ENCODE measurements around the gene MAML3. TPM values are rescaled to one million over a fixed set of nuclear protein-coding genes. Genes with fewer than 3 reads are reported as not detected.

MAML3 gene
- total RNA-seq, 5 donors from 2014 or later (not counting 1 experiment from before 2014, with no cell fraction given), result 2.0 to 3.4 (median 2.7) TPM

DNA sequence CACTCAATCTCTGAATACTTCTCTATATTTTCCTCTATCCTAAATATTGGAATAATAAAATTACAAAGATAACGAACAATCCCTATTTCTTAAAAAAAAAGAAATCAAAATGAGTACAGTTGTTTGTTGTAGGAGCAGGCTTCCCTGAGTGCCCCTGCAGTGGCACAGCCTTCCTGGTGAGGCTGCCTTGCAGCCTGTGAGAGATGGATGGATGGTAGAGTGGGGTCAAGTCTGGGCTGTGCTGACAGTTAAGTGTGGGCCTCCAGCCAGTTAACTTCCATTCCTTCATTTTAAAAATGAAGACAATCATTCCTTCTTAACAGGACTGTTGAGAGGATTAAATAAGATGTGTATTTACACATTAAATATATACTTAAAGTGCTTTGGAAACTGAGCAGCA lies 351.5 kb downstream of the MAML3 start:
- H3K27ac Mint-ChIP-seq, result no peak overlapping the region
- ChIA-PET POLR2A (no interaction called here), CTCF (no interaction called here)
- Histone ChIP-seq H3K4me1 (ENCODE audit: control insufficient read depth in 1 of 2, extremely low read depth in 1 of 2, insufficient read depth in 2 of 2, low read length in 2 of 2) (peaks cover 0 to 6% of the 10 kb centered on the region in 2 experiments), H3K9me3 (no peaks in the 10 kb centered on the region), H3K36me3 (ENCODE audit: control insufficient read depth in 2 of 2, extremely low read depth in 1 of 2, insufficient read depth in 1 of 2, low read length in 1 of 2) (no peaks in the 10 kb centered on the region), H3K27me3 (replicated peaks in 1 of 2; ENCODE audit: control insufficient read depth in 2 of 2, extremely low read depth in 1 of 2, insufficient read depth in 2 of 2, low read length in 1 of 2) (peaks cover 0 to 5% of the 10 kb centered on the region in 2 experiments), H3K27ac (ENCODE audit: low read length) (no peak overlapping the region), H3K4me3 (ENCODE audit: control insufficient read depth in 1 of 2, extremely low read depth in 1 of 2, low read length in 1 of 2) (no peak overlapping the region)
- ATAC-seq (replicated peaks in 1 of 4), result no peak
- H3K4me1 Mint-ChIP-seq, result peaks cover 0 to 4% (median 0%) of the 10 kb centered on the region in 3 donors
- no peaks in the 10 kb centered on the region for H3K9me3 Mint-ChIP-seq
- no CpG with 5 or more reads among the region's 1 CpG for WGBS (ENCODE audit: insufficient coverage)
- no peak overlapping the region for H3K4me3 Mint-ChIP-seq
- no peak for DNase-seq
- peaks cover 0 to 4% of the 10 kb centered on the region in 2 donors for H3K27me3 Mint-ChIP-seq
- no peaks in the 10 kb centered on the region for H3K36me3 Mint-ChIP-seq

DNA sequence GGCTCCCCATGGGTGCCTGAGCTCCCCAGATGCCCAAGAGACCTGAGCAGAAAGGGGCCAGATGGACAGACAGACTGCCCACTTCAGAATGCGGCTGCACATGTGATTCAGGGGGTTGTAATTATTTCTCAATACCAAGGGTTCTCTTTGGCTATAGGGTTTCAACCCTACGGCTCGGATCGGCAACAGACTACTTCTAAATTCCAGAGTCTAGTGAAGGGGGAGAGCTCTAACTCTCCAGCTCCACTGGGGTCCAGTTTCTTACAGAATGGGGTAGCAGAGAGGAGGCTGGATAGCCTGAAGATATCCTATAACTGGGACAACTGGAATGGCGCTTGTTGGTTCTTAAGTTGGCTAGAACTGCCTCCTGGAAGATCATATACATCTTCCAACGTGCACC lies 352.1 kb downstream of the MAML3 start:
- Histone ChIP-seq H3K27me3 (replicated peaks in 1 of 2; ENCODE audit: control insufficient read depth in 2 of 2, extremely low read depth in 1 of 2, insufficient read depth in 2 of 2, low read length in 1 of 2) (peaks cover 0 to 5% of the 10 kb centered on the region in 2 experiments), H3K9me3 (no peaks in the 10 kb centered on the region), H3K4me3 (ENCODE audit: control insufficient read depth in 1 of 2, extremely low read depth in 1 of 2, low read length in 1 of 2) (no peak overlapping the region), H3K27ac (ENCODE audit: low read length) (no peak overlapping the region), H3K4me1 (ENCODE audit: control insufficient read depth in 1 of 2, extremely low read depth in 1 of 2, insufficient read depth in 2 of 2, low read length in 2 of 2) (peaks cover 0 to 6% of the 10 kb centered on the region in 2 experiments), H3K36me3 (ENCODE audit: control insufficient read depth in 2 of 2, extremely low read depth in 1 of 2, insufficient read depth in 1 of 2, low read length in 1 of 2) (no peaks in the 10 kb centered on the region)
- DNase-seq (no peak), ATAC-seq (replicated peaks in 1 of 4) (no peak)
- Mint-ChIP-seq H3K36me3 (no peaks in the 10 kb centered on the region), H3K4me3 (no peak overlapping the region), H3K9me3 (no peaks in the 10 kb centered on the region), H3K27ac (no peak overlapping the region), H3K27me3 (no peaks in the 10 kb centered on the region), H3K4me1 (peaks cover 0 to 4% (median 0%) of the 10 kb centered on the region in 3 donors)
- 93% methylated on average over 5 of the region's 6 CpGs for WGBS (ENCODE audit: insufficient coverage)
- POLR2A ChIA-PET, result no interaction called here
- CTCF ChIA-PET, result no interaction called here

DNA sequence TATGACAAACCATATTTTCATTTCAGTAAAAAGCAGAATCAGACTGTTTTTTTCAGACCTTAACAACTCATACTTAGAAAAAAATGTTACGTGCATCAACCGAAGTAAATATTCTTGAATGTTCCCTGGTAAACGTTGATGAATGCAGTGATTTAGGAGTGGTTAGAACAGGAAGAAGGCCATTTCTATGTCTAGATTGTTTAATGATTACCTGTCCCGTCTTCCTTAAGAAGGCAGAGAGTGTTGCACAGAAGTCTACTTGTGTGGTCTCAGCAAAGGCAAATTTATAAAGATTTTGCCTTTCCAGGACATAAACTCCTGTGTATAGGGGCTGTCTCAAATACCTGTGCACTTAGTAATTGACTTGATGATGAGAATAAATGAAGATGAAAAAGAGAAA lies 353.9 kb downstream of the MAML3 start:
- no peaks in the 10 kb centered on the region for H3K27me3 Mint-ChIP-seq
- ATAC-seq (replicated peaks in 1 of 4), result no peak
- H3K4me1 Mint-ChIP-seq, result peaks cover 0 to 4% (median 0%) of the 10 kb centered on the region in 3 donors
- no peak for DNase-seq
- no peaks in the 10 kb centered on the region for H3K9me3 Mint-ChIP-seq
- no peak overlapping the region for H3K27ac Mint-ChIP-seq
- ChIA-PET CTCF (interaction anchor here in 1 of 2 donors (0.6 kb wide), 1 partner anchor 15 kb away, joined by 3 read pairs; no protein-coding TSS in a partner anchor), POLR2A (interaction anchor here in 1 of 2 donors (0.5 kb wide), 1 partner anchor 10 kb away, joined by 6 read pairs; no protein-coding TSS in a partner anchor)
- no peaks in the 10 kb centered on the region for H3K36me3 ChIP-seq (ENCODE audit: control insufficient read depth in 2 of 2, extremely low read depth in 1 of 2, insufficient read depth in 1 of 2, low read length in 1 of 2)
- 59% methylated on average over 2 of the region's 4 CpGs for WGBS (ENCODE audit: insufficient coverage)
- H3K4me3 ChIP-seq (ENCODE audit: control insufficient read depth in 1 of 2, extremely low read depth in 1 of 2, low read length in 1 of 2), result no peak overlapping the region
- H3K27ac ChIP-seq (ENCODE audit: low read length), result no peak overlapping the region
- peaks cover 0 to 5% of the 10 kb centered on the region in 2 experiments for H3K27me3 ChIP-seq (replicated peaks in 1 of 2; ENCODE audit: control insufficient read depth in 2 of 2, extremely low read depth in 1 of 2, insufficient read depth in 2 of 2, low read length in 1 of 2)
- no peak overlapping the region for H3K4me3 Mint-ChIP-seq
- H3K36me3 Mint-ChIP-seq, result no peaks in the 10 kb centered on the region
- peaks cover 0 to 6% of the 10 kb centered on the region in 2 experiments for H3K4me1 ChIP-seq (ENCODE audit: control insufficient read depth in 1 of 2, extremely low read depth in 1 of 2, insufficient read depth in 2 of 2, low read length in 2 of 2)
- H3K9me3 ChIP-seq, result no peaks in the 10 kb centered on the region

GRCh38 chr4:139799615-139800014 lies 354.4 kb downstream of the MAML3 start:
- POLR2A ChIA-PET, result interaction anchor here in 1 of 2 donors (0.5 kb wide), 1 partner anchor 11 kb away, joined by 6 read pairs; no protein-coding TSS in a partner anchor
- Mint-ChIP-seq H3K9me3 (no peaks in the 10 kb centered on the region), H3K27ac (no peak overlapping the region), H3K4me3 (no peak overlapping the region), H3K4me1 (peaks cover 0 to 4% (median 0%) of the 10 kb centered on the region in 3 donors), H3K27me3 (no peaks in the 10 kb centered on the region), H3K36me3 (no peaks in the 10 kb centered on the region)
- peaks cover 0 to 6% of the 10 kb centered on the region in 2 experiments for H3K4me1 ChIP-seq (ENCODE audit: control insufficient read depth in 1 of 2, extremely low read depth in 1 of 2, insufficient read depth in 2 of 2, low read length in 2 of 2)
- H3K4me3 ChIP-seq (ENCODE audit: control insufficient read depth in 1 of 2, extremely low read depth in 1 of 2, low read length in 1 of 2), result no peak overlapping the region
- H3K27me3 ChIP-seq (replicated peaks in 1 of 2; ENCODE audit: control insufficient read depth in 2 of 2, extremely low read depth in 1 of 2, insufficient read depth in 2 of 2, low read length in 1 of 2), result peaks cover 0 to 5% of the 10 kb centered on the region in 2 experiments
- no peaks in the 10 kb centered on the region for H3K36me3 ChIP-seq (ENCODE audit: control insufficient read depth in 2 of 2, extremely low read depth in 1 of 2, insufficient read depth in 1 of 2, low read length in 1 of 2)
- H3K27ac ChIP-seq (ENCODE audit: low read length), result no peak overlapping the region
- no peak for DNase-seq
- H3K9me3 ChIP-seq, result no peaks in the 10 kb centered on the region
- CTCF ChIA-PET, result interaction anchor here in 1 of 2 donors (0.6 kb wide), 1 partner anchor 15 kb away, joined by 3 read pairs; no protein-coding TSS in a partner anchor
- ATAC-seq (replicated peaks in 1 of 4), result no peak

DNA sequence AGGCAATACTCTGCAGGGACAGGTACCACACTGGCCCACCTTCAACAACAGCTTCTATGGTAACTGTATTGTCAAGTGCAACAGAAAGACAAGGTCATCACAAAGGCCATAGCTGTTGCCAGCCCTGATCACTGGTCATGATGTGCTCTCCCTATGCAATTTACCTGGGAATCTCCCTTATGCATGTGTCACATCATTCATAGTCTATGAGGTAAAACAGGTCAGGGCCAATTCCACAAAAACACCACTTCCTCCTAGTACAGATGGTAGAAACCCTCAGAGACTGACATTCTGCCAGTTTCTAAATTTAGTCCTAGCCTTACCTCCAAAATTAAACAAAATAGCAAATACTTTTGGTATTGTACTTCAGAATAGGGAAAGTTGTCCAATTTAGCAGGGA lies 355.5 kb downstream of the MAML3 start:
- Histone ChIP-seq H3K9me3 (no peaks in the 10 kb centered on the region), H3K27ac (ENCODE audit: low read length) (no peak overlapping the region), H3K27me3 (replicated peaks in 1 of 2; ENCODE audit: control insufficient read depth in 2 of 2, extremely low read depth in 1 of 2, insufficient read depth in 2 of 2, low read length in 1 of 2) (peaks cover 0 to 5% of the 10 kb centered on the region in 2 experiments), H3K4me1 (ENCODE audit: control insufficient read depth in 1 of 2, extremely low read depth in 1 of 2, insufficient read depth in 2 of 2, low read length in 2 of 2) (peaks cover 0 to 3% of the 10 kb centered on the region in 2 experiments), H3K36me3 (ENCODE audit: control insufficient read depth in 2 of 2, extremely low read depth in 1 of 2, insufficient read depth in 1 of 2, low read length in 1 of 2) (no peaks in the 10 kb centered on the region), H3K4me3 (ENCODE audit: control insufficient read depth in 1 of 2, extremely low read depth in 1 of 2, low read length in 1 of 2) (no peak overlapping the region)
- CTCF ChIA-PET, result no interaction called here
- POLR2A ChIA-PET, result no interaction called here
- H3K9me3 Mint-ChIP-seq, result no peaks in the 10 kb centered on the region
- no peak for ATAC-seq (replicated peaks in 1 of 4)
- no peak for DNase-seq
- H3K4me1 Mint-ChIP-seq, result peaks cover 0 to 3% (median 0%) of the 10 kb centered on the region in 3 donors
- H3K36me3 Mint-ChIP-seq, result no peaks in the 10 kb centered on the region
- H3K4me3 Mint-ChIP-seq, result no peak overlapping the region
- no peaks in the 10 kb centered on the region for H3K27me3 Mint-ChIP-seq
- no peak overlapping the region for H3K27ac Mint-ChIP-seq

DNA sequence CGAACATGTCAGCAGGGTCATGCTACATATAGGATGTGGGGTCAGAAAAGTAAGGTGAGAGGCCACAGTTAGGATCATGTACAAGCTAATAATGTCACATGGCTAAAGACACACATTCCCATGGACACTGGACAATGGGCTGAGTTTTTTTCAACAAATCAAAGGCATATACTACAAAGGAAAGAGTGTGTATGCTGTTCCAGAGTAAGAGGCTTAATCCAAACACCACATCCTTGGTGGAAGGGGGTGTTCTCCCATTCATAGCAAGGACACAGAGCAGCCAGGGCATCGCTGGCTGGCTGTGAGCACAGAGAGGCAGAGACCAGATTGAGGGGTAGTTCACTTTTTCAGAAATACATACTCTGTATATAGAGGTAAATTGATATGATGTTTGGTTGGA lies 356.7 kb downstream of the MAML3 start:
- DNase-seq (no peak), ATAC-seq (replicated peaks in 1 of 4) (no peak)
- Mint-ChIP-seq H3K27ac (no peak overlapping the region), H3K9me3 (no peaks in the 10 kb centered on the region), H3K36me3 (no peaks in the 10 kb centered on the region), H3K4me1 (peaks cover 0 to 1% (median 0%) of the 10 kb centered on the region in 3 donors), H3K4me3 (no peak overlapping the region), H3K27me3 (no peaks in the 10 kb centered on the region)
- no peaks in the 10 kb centered on the region for H3K9me3 ChIP-seq
- no CpG with 5 or more reads among the region's 2 CpGs for WGBS (ENCODE audit: insufficient coverage)
- ChIA-PET POLR2A (no interaction called here), CTCF (no interaction called here)
- no peak overlapping the region for H3K4me3 ChIP-seq (ENCODE audit: control insufficient read depth in 1 of 2, extremely low read depth in 1 of 2, low read length in 1 of 2)
- H3K4me1 ChIP-seq (ENCODE audit: control insufficient read depth in 1 of 2, extremely low read depth in 1 of 2, insufficient read depth in 2 of 2, low read length in 2 of 2), result no peaks in the 10 kb centered on the region
- H3K36me3 ChIP-seq (ENCODE audit: control insufficient read depth in 2 of 2, extremely low read depth in 1 of 2, insufficient read depth in 1 of 2, low read length in 1 of 2), result no peaks in the 10 kb centered on the region
- no peak overlapping the region for H3K27ac ChIP-seq (ENCODE audit: low read length)
- H3K27me3 ChIP-seq (replicated peaks in 1 of 2; ENCODE audit: control insufficient read depth in 2 of 2, extremely low read depth in 1 of 2, insufficient read depth in 2 of 2, low read length in 1 of 2), result peaks cover 0 to 5% of the 10 kb centered on the region in 2 experiments

Data from T-cell (primary cell).